OCI-LY7 (cell line): ENCODE data around the gene MYOZ1. TPM values are rescaled to one million over a fixed set of nuclear protein-coding genes. Genes with fewer than 3 reads are reported as not detected.

Experiments used
- BruUV-seq: library from RNA; stranded (reverse); fragments of 400-500 nt; replicated peaks from 2 replicates; lab custom pipeline; 2021; lab: Mats Ljungman, UMichigan
- CTCF ChIA-PET: fragments of 300-600 bp; sonication (Branson Sonifier 250); formaldehyde crosslinking; loops from one replicate; lab custom pipeline; 2022; ENCODE audit warnings: antibody characterized with exemption; ENCODE audit not compliant: unreplicated experiment; lab: Charles Lee
- POLR2A ChIA-PET: fragments of 300-600 bp; sonication (Branson Sonifier 250); formaldehyde crosslinking; loops from one replicate; lab custom pipeline; 2022; ENCODE audit warnings: antibody characterized with exemption; lab: Charles Lee
- DNase-seq: peaks from one replicate; pipeline ENCODE4 v3.0.0-alpha.2; 2015; ENCODE audit warnings: low spot score
- H2AFZ ChIP-seq: fragments of 200-600 bp; sonication (generic), shearing (Covaris generic); 2 replicates; pipeline ENCODE4 v1.6.1; 2014; ENCODE audit warnings: mild to moderate bottlenecking, antibody characterized with exemption, low read length, moderate library complexity
- H3K27ac ChIP-seq: fragments of 200-600 bp; sonication (generic); 2 replicates; pipeline ENCODE4 v1.5.1; 2014; ENCODE audit warnings: mixed run types, low read depth, mild to moderate bottlenecking, moderate library complexity, low read length, inconsistent platforms; ENCODE audit not compliant: poor library complexity, severe bottlenecking
- H3K36me3 ChIP-seq: fragments of 200-600 bp; sonication (generic); 2 replicates; pipeline ENCODE4 v1.6.1; 2014; ENCODE audit warnings: mild to moderate bottlenecking, antibody characterized with exemption, low read length, moderate library complexity, mixed read lengths; ENCODE audit not compliant: insufficient read depth
- H3K4me1 ChIP-seq: fragments of 200-600 bp; sonication (generic); 2 replicates; pipeline ENCODE4 v1.5.1; 2014; ENCODE audit warnings: mild to moderate bottlenecking, low read length; ENCODE audit not compliant: insufficient read depth, poor library complexity, severe bottlenecking
- H3K4me2 ChIP-seq: fragments of 200-600 bp; sonication (generic); 2 replicates; pipeline ENCODE4 v1.6.1; 2014; ENCODE audit warnings: mild to moderate bottlenecking, low read length
- H3K4me3 ChIP-seq: fragments of 200-600 bp; sonication (generic); 2 replicates; pipeline ENCODE4 v1.5.1; 2014; ENCODE audit warnings: mild to moderate bottlenecking, low read depth, low read length; ENCODE audit not compliant: poor library complexity, severe bottlenecking
- H3K79me2 ChIP-seq: fragments of 200-600 bp; sonication (generic); 2 replicates; pipeline ENCODE4 v1.6.1; 2016; ENCODE audit warnings: low read depth, mild to moderate bottlenecking, low read length, moderate library complexity, mixed read lengths; ENCODE audit not compliant: insufficient read depth
- H3K9me2 ChIP-seq: fragments of 200-600 bp; sonication (generic); 2 replicates; pipeline ENCODE4 v1.6.1; 2016; ENCODE audit warnings: mild to moderate bottlenecking, low read length, mixed read lengths; ENCODE audit not compliant: insufficient read depth
- H3K9me3 ChIP-seq: fragments of 200-600 bp; sonication (generic); 2 replicates; pipeline ENCODE4 v1.6.1; 2014; ENCODE audit warnings: mild to moderate bottlenecking, mixed run types, low read length, mixed read lengths
- H4K20me1 ChIP-seq: fragments of 200-600 bp; sonication (generic); 2 replicates; pipeline ENCODE4 v1.6.1; 2014; ENCODE audit warnings: mild to moderate bottlenecking, antibody characterized with exemption, low read length, moderate library complexity, mixed read lengths; ENCODE audit not compliant: insufficient read depth
- CTCF ChIP-seq: fragments of 200-600 bp; sonication (generic); conservative IDR thresholded peaks from 2 replicates; pipeline ENCODE4 v1.5.1; 2014; ENCODE audit warnings: mild to moderate bottlenecking, antibody characterized with exemption, low read length, moderate library complexity, mixed read lengths
- EZH2phosphoT487 ChIP-seq: fragments of 200-600 bp; sonication (generic); IDR thresholded peaks from 2 replicates; pipeline ENCODE4 v1.6.1; 2018; ENCODE audit warnings: low read depth, borderline replicate concordance, mild to moderate bottlenecking, mixed run types, antibody characterized with exemption, low read length, moderate library complexity, mixed read lengths
- intact Hi-C: fragments of 100-400 bp; cut with micrococcal nuclease; formaldehyde crosslinking; loops from one replicate; pipeline ENCODE4 v1.10.0; 2022; ENCODE audit not compliant: unreplicated experiment
- total RNA-seq, 2 experiments: library from RNA; depleted of rRNA in 1 of 2; stranded (reverse); fragments of >200 nt in 1 of 2; shearing (Covaris generic) in 1 of 2; gene quantifications; 2 replicates each; pipeline ENCODE4 v1.2.3, GENCODE V29; 2014 to 2022

MYOZ1 gene
- total RNA-seq, 2 experiments from 2014 or later = not detected

- no peak within 1 kb of the TSS for H2AFZ ChIP-seq
- no TSS peak for BruUV-seq
- no peak within 1 kb of the TSS for H3K4me3 ChIP-seq
- no peaks in the 10 kb centered on the region for H3K4me1 ChIP-seq
- no peak within 1 kb of the TSS for H3K27ac ChIP-seq
- DNase-seq = no peak
- POLR2A ChIA-PET = no interaction called here
- CTCF ChIA-PET = no interaction called here
- TF ChIP-seq EZH2phosphoT487 = no peak
- TF ChIP-seq CTCF = no peak
- no peaks in the 10 kb centered on the region for H3K9me2 ChIP-seq
- H4K20me1 ChIP-seq = no peaks in the 10 kb centered on the region
- H3K9me3 ChIP-seq = no peaks in the 10 kb centered on the region
- no peaks in the 10 kb centered on the region for H3K36me3 ChIP-seq
- no peaks in the 10 kb centered on the region for H3K79me2 ChIP-seq
- intact Hi-C loops = no loop called here
- no peak within 1 kb of the TSS for H3K4me2 ChIP-seq
These were observed 14.7 kb upstream of the MYOZ1 start, which contains the start of gene SYNPO2L for GRCh38 chr10:73655990-73656298. TSS of gene SYNPO2L (minus strand) at chr10:73656029. CDS start at chr10:73655922, 107 bp downstream.

- TF ChIP-seq EZH2phosphoT487 = no peak
- no peak for TF ChIP-seq CTCF
- Histone ChIP-seq H3K27ac (no peak overlapping the region), H2AFZ (no peak overlapping the region), H3K79me2 (no peaks in the 10 kb centered on the region), H4K20me1 (no peaks in the 10 kb centered on the region), H3K4me2 (no peak overlapping the region), H3K9me3 (no peaks in the 10 kb centered on the region), H3K36me3 (no peaks in the 10 kb centered on the region), H3K4me3 (no peak overlapping the region), H3K9me2 (no peaks in the 10 kb centered on the region), H3K4me1 (no peaks in the 10 kb centered on the region)
- POLR2A ChIA-PET = interaction anchor here (0.7 kb wide), 1 partner anchor 304 kb away, joined by 3 read pairs; no protein-coding TSS in a partner anchor
- BruUV-seq = no TSS peak
- CTCF ChIA-PET = no interaction called here
- no peak for DNase-seq
- intact Hi-C loops = no loop called here
These were observed 14.1 kb upstream of the MYOZ1 start for GRCh38 chr10:73655257-73655989.

- ChIA-PET POLR2A (no interaction called here), CTCF (no interaction called here)
- H3K9me2 ChIP-seq = no peaks in the 10 kb centered on the region
- no peaks in the 10 kb centered on the region for H3K36me3 ChIP-seq
- intact Hi-C loops = no loop called here
- TF ChIP-seq EZH2phosphoT487 (no peak), CTCF (peak; percentile 48)
- DNase-seq = peak; percentile 34
- H3K4me3 ChIP-seq = no peak overlapping the region
- no peaks in the 10 kb centered on the region for H4K20me1 ChIP-seq
- H3K4me2 ChIP-seq = no peak overlapping the region
- H2AFZ ChIP-seq = no peak overlapping the region
- H3K9me3 ChIP-seq = no peaks in the 10 kb centered on the region
- no TSS peak for BruUV-seq
- H3K27ac ChIP-seq = no peak overlapping the region
- no peaks in the 10 kb centered on the region for H3K79me2 ChIP-seq
- H3K4me1 ChIP-seq = no peaks in the 10 kb centered on the region
These were observed 12.4 kb upstream of the MYOZ1 start for GRCh38 chr10:73653701-73654100.
